ENCODE measurements around the gene ADGRE3.
"Not testable (repeated sequence)": the region's sequence is repeated elsewhere in the genome, so short reads cannot be mapped to it uniquely, and the experiment has no call there.

The ADGRE3 gene

GRCh38 chr19:14603990-14604387, 70.7 kb downstream of the ADGRE3 start:
- no peak for DNase-seq (ENCODE audit: low read depth)

GRCh38 chr19:14599548-14600147, 75.0 kb downstream of the ADGRE3 start:
- DNase-seq (ENCODE audit: low read depth) = no peak

GRCh38 chr19:14595558-14595957, 79.1 kb downstream of the ADGRE3 start:
- no peak for DNase-seq (ENCODE audit: low read depth)

- DNase-seq (ENCODE audit: low read depth) = not testable (repeated sequence)
Observed at GRCh38 chr19:14589433-14589832, 85.2 kb downstream of the ADGRE3 start.

- not testable (repeated sequence) for DNase-seq (ENCODE audit: low read depth)
Observed at GRCh38 chr19:14585187-14585586, 89.5 kb downstream of the ADGRE3 start.

- not testable (repeated sequence) for DNase-seq (ENCODE audit: low read depth)
Observed at GRCh38 chr19:14584372-14584771, 90.3 kb downstream of the ADGRE3 start.

- DNase-seq (ENCODE audit: low read depth) = no peak
Observed at GRCh38 chr19:14582894-14583340, 91.7 kb downstream of the ADGRE3 start, which contains the start of gene CLEC17A. TSS of gene CLEC17A (plus strand) at chr19:14583084. CDS start at chr19:14583161, 77 bp downstream.

GRCh38 chr19:14580623-14581237, 93.9 kb downstream of the ADGRE3 start:
- DNase-seq (ENCODE audit: low read depth) = no peak

GRCh38 chr19:14577885-14578427, 96.7 kb downstream of the ADGRE3 start:
- no peak for DNase-seq (ENCODE audit: low read depth)

GRCh38 chr19:14577264-14577663, 97.4 kb downstream of the ADGRE3 start:
- DNase-seq (ENCODE audit: low read depth) = no peak

GRCh38 chr19:14576363-14576762, 98.3 kb downstream of the ADGRE3 start:
- DNase-seq (ENCODE audit: low read depth) = no peak

- DNase-seq (ENCODE audit: low read depth) = no peak
Observed at GRCh38 chr19:14575428-14575980, 99.1 kb downstream of the ADGRE3 start.

- peak; percentile 70 for DNase-seq (ENCODE audit: low read depth)
Observed at GRCh38 chr19:14571695-14572490, 102.8 kb downstream of the ADGRE3 start, which contains the start of gene NDUFB7. TSS of gene NDUFB7 (minus strand) at chr19:14572066. CDS start at chr19:14572000, 66 bp downstream.

GRCh38 chr19:14570864-14571527, 103.6 kb downstream of the ADGRE3 start:
- no peak for DNase-seq (ENCODE audit: low read depth)

All from stimulated activated CD8-positive, alpha-beta memory T cell treated with anti-CD3 and anti-CD28 coated beads, Interleukin-15, amount 100 ng/mL, for 1 hour (primary cell).